ENCODE results near the gene CHST9. TPM values are rescaled to one million over a fixed set of nuclear protein-coding genes. Genes with fewer than 3 reads are reported as not detected.

CHST9 gene
- total RNA-seq, 1 experiment from 2014 or later = 3.5 TPM

GRCh38 chr18:26863122-26863879 lies 321.8 kb downstream of the CHST9 start:
- peaks cover 26% of the 10 kb centered on the region for H3K27me3 Mint-ChIP-seq (ENCODE audit: low read depth)
- Histone ChIP-seq H3K4me2 (ENCODE audit: insufficient read depth, insufficient read length, low read length) (peak overlapping the region; percentile 75), H3K23ac (ENCODE audit: insufficient read length, low read depth, low read length) (no peak overlapping the region), H3K18ac (ENCODE audit: insufficient read length, low read depth, low read length) (no peak overlapping the region), H4K91ac (ENCODE audit: insufficient read length, low read depth, low read length) (no peak overlapping the region), H2AK5ac (ENCODE audit: insufficient read length, low read length) (no peak overlapping the region), H2AFZ (ENCODE audit: low read length) (no peak overlapping the region), H2BK5ac (ENCODE audit: insufficient read length, low read length) (no peak overlapping the region), H3K79me1 (ENCODE audit: insufficient read depth, low read depth, low read length, poor library complexity, severe bottlenecking) (no peaks in the 10 kb centered on the region), H4K8ac (replicated peaks; ENCODE audit: insufficient read length, low read depth, low read length) (no peak overlapping the region), H3K27me3 (ENCODE audit: insufficient read depth, low read length) (no peaks in the 10 kb centered on the region; the same call in 1 of the 2 replicates), H3K14ac (ENCODE audit: insufficient read depth, low read length) (peak overlapping the region; percentile 1; the same call in 1 of the 2 replicates), H3K23me2 (ENCODE audit: insufficient read length, low read depth, low read length, poor library complexity, severe bottlenecking) (peaks cover 9% of the 10 kb centered on the region), H2BK15ac (ENCODE audit: low read depth, low read length) (no peak overlapping the region), H3K79me2 (ENCODE audit: insufficient read depth, low read length) (no peaks in the 10 kb centered on the region), H3K4ac (ENCODE audit: low read depth, low read length) (no peak overlapping the region), H3K4me1 (ENCODE audit: insufficient read depth, low read length) (peaks cover 4% of the 10 kb centered on the region; the same call in 1 of the 2 replicates), H4K5ac (ENCODE audit: insufficient read length, low read depth, low read length) (no peak overlapping the region), H4K20me1 (ENCODE audit: control insufficient read depth, insufficient read depth, insufficient read length) (no peaks in the 10 kb centered on the region), H3K27ac (ENCODE audit: insufficient read length, low read depth, low read length) (no peak overlapping the region), H2BK12ac (ENCODE audit: insufficient read length, low read depth, low read length) (no peak overlapping the region), H2BK120ac (ENCODE audit: low read depth, low read length, poor library complexity, severe bottlenecking) (no peak overlapping the region), H3T11ph (ENCODE audit: low read length) (no peak overlapping the region), H2BK20ac (ENCODE audit: low read depth, low read length, poor library complexity, severe bottlenecking) (no peak overlapping the region), H3K9ac (ENCODE audit: extremely low read depth, insufficient read length, low read length) (no peak overlapping the region), H3K56ac (ENCODE audit: insufficient read length, low read depth, low read length) (no peak overlapping the region), H3K9me3 (ENCODE audit: control insufficient read depth, low read depth, low read length) (no peaks in the 10 kb centered on the region)
- H3K4me1 Mint-ChIP-seq = peaks cover 22 to 28% of the 10 kb centered on the region in 2 experiments
- peak; percentile 77 for DNase-seq
- no peaks in the 10 kb centered on the region for H3K36me3 Mint-ChIP-seq (ENCODE audit: insufficient read depth in 1 of 3, low read depth in 3 of 3)
- no peak overlapping the region for H3K27ac Mint-ChIP-seq
- no CpG with 5 or more reads among the region's 40 CpGs for WGBS (ENCODE audit: extremely low coverage, insufficient read length, low lambda C conversion rate)
- TF ChIP-seq, protein P1, sequence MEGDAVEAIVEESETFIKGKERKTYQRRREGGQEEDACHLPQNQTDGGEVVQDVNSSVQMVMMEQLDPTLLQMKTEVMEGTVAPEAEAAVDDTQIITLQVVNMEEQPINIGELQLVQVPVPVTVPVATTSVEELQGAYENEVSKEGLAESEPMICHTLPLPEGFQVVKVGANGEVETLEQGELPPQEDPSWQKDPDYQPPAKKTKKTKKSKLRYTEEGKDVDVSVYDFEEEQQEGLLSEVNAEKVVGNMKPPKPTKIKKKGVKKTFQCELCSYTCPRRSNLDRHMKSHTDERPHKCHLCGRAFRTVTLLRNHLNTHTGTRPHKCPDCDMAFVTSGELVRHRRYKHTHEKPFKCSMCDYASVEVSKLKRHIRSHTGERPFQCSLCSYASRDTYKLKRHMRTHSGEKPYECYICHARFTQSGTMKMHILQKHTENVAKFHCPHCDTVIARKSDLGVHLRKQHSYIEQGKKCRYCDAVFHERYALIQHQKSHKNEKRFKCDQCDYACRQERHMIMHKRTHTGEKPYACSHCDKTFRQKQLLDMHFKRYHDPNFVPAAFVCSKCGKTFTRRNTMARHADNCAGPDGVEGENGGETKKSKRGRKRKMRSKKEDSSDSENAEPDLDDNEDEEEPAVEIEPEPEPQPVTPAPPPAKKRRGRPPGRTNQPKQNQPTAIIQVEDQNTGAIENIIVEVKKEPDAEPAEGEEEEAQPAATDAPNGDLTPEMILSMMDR (conservative IDR thresholded peaks at IDR 0.05) = no peak
- H3K9me3 Mint-ChIP-seq = no peaks in the 10 kb centered on the region
- peak overlapping the region; percentile 71 to 81 for H3K4me3 Mint-ChIP-seq

Data from H9 (cell line).